Transverse colon (tissue), 4 donors: Measurements from ENCODE around the gene CABP7.

Experiments
- CTCF ChIP-seq, 5 experiments: fragments of 200-600 bp in 3 of 5; fragments of 450-650 bp in 2 of 5; sonication (generic) in 3 of 5; IDR thresholded peaks; 1 replicate in 2 of 5; 2 replicates in 3 of 5; pipeline ENCODE4 v1.5.1; 2016 to 2017; ENCODE audit warnings: antibody characterized with exemption in 5 of 5, inconsistent platforms in 3 of 5, mild to moderate bottlenecking in 2 of 5, moderate library complexity in 1 of 5
- EP300 ChIP-seq: sonication (generic); formaldehyde crosslinking; IDR thresholded peaks from one replicate; pipeline ENCODE4 v1.6.1; 2017; ENCODE audit warnings: antibody characterized with exemption, low read depth
- POLR2A ChIP-seq: fragments of 450-650 bp; IDR thresholded peaks from one replicate; pipeline ENCODE4 v1.6.1; 2016; ENCODE audit warnings: antibody characterized with exemption, mild to moderate bottlenecking, moderate library complexity
- POLR2AphosphoS5 ChIP-seq, 3 donors: sonication (generic); formaldehyde crosslinking; IDR thresholded peaks; one replicate each; pipeline ENCODE4 v1.6.1; 2016; ENCODE audit warnings: antibody characterized with exemption in 3 of 3

DNA sequence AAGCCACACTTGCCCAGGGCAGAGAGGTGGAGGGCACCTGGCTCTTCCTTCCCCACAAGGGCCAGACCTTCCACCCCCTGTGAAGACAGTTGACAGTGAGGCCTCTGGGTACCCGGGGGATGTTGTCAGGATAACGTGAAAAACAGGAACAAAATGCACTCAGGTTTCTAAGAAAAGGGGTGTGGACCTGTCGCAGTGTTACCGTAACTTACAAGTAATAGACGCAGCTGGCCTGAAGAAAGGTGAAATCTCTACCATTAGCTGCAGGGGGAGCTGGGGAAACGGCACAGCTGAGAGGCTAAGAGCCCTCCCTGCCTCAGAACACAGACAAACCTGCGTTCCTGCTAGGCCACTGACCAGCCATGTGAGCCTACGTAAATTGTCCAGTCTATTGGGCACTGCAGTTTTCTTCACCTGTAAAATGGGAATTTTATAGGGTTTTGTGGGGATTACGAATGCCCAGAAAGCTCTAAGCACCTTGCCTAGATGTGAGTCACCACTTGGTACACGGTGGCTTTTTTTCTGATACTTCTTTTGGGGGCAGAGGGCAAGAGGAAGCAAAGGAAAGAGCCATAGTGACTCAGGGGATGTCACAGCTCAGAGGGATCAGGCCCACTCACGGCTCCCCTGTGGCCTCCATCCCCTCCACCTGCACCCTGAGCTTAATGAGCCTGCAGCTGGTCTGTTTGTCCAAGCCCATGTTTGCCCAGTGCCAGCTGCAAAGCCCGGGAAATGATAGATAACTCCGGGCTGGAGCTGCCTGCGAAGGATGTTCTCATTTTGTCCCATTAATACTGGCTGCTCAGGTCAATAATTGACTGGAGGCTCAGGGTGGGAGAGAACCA, 18.4 kb upstream of the CABP7 start:
- TF ChIP-seq CTCF (IDR thresholded peaks at IDR 0.05), result peak in 2 of 5 experiments; percentile 7 to 29
- TF ChIP-seq POLR2A, result no peak
- no peak for TF ChIP-seq POLR2AphosphoS5 (IDR thresholded peaks at IDR 0.05)
- TF ChIP-seq EP300, result no peak
